Panc1 (cell line): ENCODE results near the gene DNAJC16. TPM values are rescaled to one million over a fixed set of nuclear protein-coding genes. Genes with fewer than 3 reads are reported as not detected.

Source experiments
- ATAC-seq: fragments of 200-7000 bp; cut with Tn5 transposase; 2 replicates; pipeline ENCODE4 v1.9.1; 2020; ENCODE audit warnings: mild to moderate bottlenecking, moderate library complexity
- BruUV-seq: library from RNA; stranded (reverse); fragments of 400-500 nt; replicated peaks from 2 replicates; lab custom pipeline; 2021; lab: Mats Ljungman, UMichigan
- CTCF ChIA-PET: fragments of 300-600 bp; sonication (Branson Sonifier 250); formaldehyde crosslinking; loops from one replicate; lab custom pipeline; 2022; ENCODE audit warnings: antibody characterized with exemption; lab: Charles Lee
- POLR2A ChIA-PET: fragments of 300-600 bp; sonication (Branson Sonifier 250); formaldehyde crosslinking; loops from one replicate; lab custom pipeline; 2022; ENCODE audit warnings: antibody characterized with exemption; lab: Charles Lee
- DNase-seq: peaks from one replicate; pipeline ENCODE4 v3.0.0-alpha.2; 2010; ENCODE audit warnings: low read depth, low spot score
- H3K27ac ChIP-seq: 2 replicates; pipeline ENCODE4 v1.5.1; 2011; ENCODE audit warnings: mild to moderate bottlenecking, low read length, inconsistent platforms
- H3K27me3 ChIP-seq: fragments of 200-500 bp; sonication (Bioruptor generic); 2 replicates; pipeline ENCODE4 v1.6.0; 2014; ENCODE audit warnings: low read length, inconsistent platforms; ENCODE audit not compliant: control insufficient read depth, insufficient read depth
- H3K36me3 ChIP-seq: fragments of 200-500 bp; sonication (Bioruptor generic); 2 replicates; pipeline ENCODE4 v1.5.1; 2014; ENCODE audit warnings: inconsistent platforms, mild to moderate bottlenecking, low read length, moderate library complexity; ENCODE audit not compliant: control insufficient read depth, insufficient read depth
- H3K4me1 ChIP-seq: 2 replicates; pipeline ENCODE4 v1.5.1; 2011; ENCODE audit warnings: inconsistent platforms, mild to moderate bottlenecking, low read length, moderate library complexity; ENCODE audit not compliant: control insufficient read depth, insufficient read depth
- H3K4me3 ChIP-seq, 2 experiments: 2 replicates each; pipeline ENCODE4 v1.5.1; 2011 to 2012; ENCODE audit warnings: low read depth in 2 of 2, low read length in 2 of 2, mild to moderate bottlenecking in 2 of 2, inconsistent platforms in 1 of 2, moderate library complexity in 1 of 2
- H3K9me3 ChIP-seq: fragments of 200-500 bp; sonication (Bioruptor generic); 2 replicates; pipeline ENCODE4 v1.5.1; 2014; ENCODE audit warnings: low read depth, mild to moderate bottlenecking, inconsistent platforms, low read length, moderate library complexity; ENCODE audit not compliant: control insufficient read depth, insufficient read depth
- POLR2AphosphoS5 ChIP-seq: IDR thresholded peaks from 2 replicates; pipeline ENCODE4 v1.6.1; 2012; ENCODE audit warnings: mild to moderate bottlenecking, low read depth, low read length, moderate library complexity
- SIN3A ChIP-seq: IDR thresholded peaks from 2 replicates; pipeline ENCODE4 v1.6.1; 2012; ENCODE audit warnings: low read depth, mild to moderate bottlenecking, low read length, moderate library complexity, borderline replicate concordance; ENCODE audit not compliant: insufficient read depth
- TCF7L2 ChIP-seq: IDR thresholded peaks from 2 replicates; pipeline ENCODE4 v1.6.1; 2011; ENCODE audit warnings: mild to moderate bottlenecking, low read depth, low read length, inconsistent platforms
- in situ Hi-C: cut with HindIII; loops from 2 replicates; pipeline ENCODE4 v1.10.0; 2016; ENCODE audit warnings: low sequenced_read_pairs, low pct_unique_long_range_greater_than_20kb
- intact Hi-C: fragments of 100-400 bp; cut with micrococcal nuclease; formaldehyde crosslinking; loops from one replicate; pipeline ENCODE4 v1.10.0; 2022; ENCODE audit not compliant: unreplicated experiment
- total RNA-seq: library from RNA; stranded (reverse); gene quantifications from one replicate; pipeline ENCODE4 v1.2.1, GENCODE V29; 2021; ENCODE audit not compliant: unreplicated experiment
- TF ChIP-seq, protein P1 (sequence below): fragments of 450-650 bp; IDR thresholded peaks from 2 replicates; pipeline ENCODE4 v1.5.1; 2017; ENCODE audit warnings: mild to moderate bottlenecking
- TF ChIP-seq, protein P2 (sequence below), 2 experiments: IDR thresholded peaks; 2 replicates each; pipeline ENCODE4 v1.6.1; 2011 to 2012; ENCODE audit warnings: low read depth in 2 of 2, control low read depth in 1 of 2, low read length in 1 of 2, mild to moderate bottlenecking in 1 of 2, moderate library complexity in 1 of 2; ENCODE audit not compliant: insufficient read depth in 1 of 2

Gene DNAJC16
- total RNA-seq, 1 experiment from 2014 or later, result 22.0 TPM

GRCh38 chr1:15618077-15618654 is 91.5 kb downstream of the DNAJC16 start:
- intact Hi-C loops (loop anchor here (10.0 kb wide), 1 partner anchor 127 kb away; the partner anchor contains the start of gene TMEM82), in situ Hi-C loops (no loop called here)
- Histone ChIP-seq H3K4me3 (peak overlapping the region; percentile 90 to 92), H3K27ac (peak overlapping the region; percentile 91), H3K9me3 (no peaks in the 10 kb centered on the region), H3K27me3 (no peaks in the 10 kb centered on the region), H3K36me3 (peaks cover 3% of the 10 kb centered on the region; the same call in 1 of the 2 replicates), H3K4me1 (peaks cover 25% of the 10 kb centered on the region)
- ChIA-PET POLR2A (interaction anchor here (0.6 kb wide), 1 partner anchor 15 kb away, joined by 3 read pairs; no protein-coding TSS in a partner anchor), CTCF (no interaction called here)
- BruUV-seq, result no TSS peak
- TF ChIP-seq, protein P1, sequence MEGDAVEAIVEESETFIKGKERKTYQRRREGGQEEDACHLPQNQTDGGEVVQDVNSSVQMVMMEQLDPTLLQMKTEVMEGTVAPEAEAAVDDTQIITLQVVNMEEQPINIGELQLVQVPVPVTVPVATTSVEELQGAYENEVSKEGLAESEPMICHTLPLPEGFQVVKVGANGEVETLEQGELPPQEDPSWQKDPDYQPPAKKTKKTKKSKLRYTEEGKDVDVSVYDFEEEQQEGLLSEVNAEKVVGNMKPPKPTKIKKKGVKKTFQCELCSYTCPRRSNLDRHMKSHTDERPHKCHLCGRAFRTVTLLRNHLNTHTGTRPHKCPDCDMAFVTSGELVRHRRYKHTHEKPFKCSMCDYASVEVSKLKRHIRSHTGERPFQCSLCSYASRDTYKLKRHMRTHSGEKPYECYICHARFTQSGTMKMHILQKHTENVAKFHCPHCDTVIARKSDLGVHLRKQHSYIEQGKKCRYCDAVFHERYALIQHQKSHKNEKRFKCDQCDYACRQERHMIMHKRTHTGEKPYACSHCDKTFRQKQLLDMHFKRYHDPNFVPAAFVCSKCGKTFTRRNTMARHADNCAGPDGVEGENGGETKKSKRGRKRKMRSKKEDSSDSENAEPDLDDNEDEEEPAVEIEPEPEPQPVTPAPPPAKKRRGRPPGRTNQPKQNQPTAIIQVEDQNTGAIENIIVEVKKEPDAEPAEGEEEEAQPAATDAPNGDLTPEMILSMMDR, result no peak
- TF ChIP-seq POLR2AphosphoS5 (no peak), TCF7L2 (no peak), SIN3A (no peak)
- TF ChIP-seq, protein P2, sequence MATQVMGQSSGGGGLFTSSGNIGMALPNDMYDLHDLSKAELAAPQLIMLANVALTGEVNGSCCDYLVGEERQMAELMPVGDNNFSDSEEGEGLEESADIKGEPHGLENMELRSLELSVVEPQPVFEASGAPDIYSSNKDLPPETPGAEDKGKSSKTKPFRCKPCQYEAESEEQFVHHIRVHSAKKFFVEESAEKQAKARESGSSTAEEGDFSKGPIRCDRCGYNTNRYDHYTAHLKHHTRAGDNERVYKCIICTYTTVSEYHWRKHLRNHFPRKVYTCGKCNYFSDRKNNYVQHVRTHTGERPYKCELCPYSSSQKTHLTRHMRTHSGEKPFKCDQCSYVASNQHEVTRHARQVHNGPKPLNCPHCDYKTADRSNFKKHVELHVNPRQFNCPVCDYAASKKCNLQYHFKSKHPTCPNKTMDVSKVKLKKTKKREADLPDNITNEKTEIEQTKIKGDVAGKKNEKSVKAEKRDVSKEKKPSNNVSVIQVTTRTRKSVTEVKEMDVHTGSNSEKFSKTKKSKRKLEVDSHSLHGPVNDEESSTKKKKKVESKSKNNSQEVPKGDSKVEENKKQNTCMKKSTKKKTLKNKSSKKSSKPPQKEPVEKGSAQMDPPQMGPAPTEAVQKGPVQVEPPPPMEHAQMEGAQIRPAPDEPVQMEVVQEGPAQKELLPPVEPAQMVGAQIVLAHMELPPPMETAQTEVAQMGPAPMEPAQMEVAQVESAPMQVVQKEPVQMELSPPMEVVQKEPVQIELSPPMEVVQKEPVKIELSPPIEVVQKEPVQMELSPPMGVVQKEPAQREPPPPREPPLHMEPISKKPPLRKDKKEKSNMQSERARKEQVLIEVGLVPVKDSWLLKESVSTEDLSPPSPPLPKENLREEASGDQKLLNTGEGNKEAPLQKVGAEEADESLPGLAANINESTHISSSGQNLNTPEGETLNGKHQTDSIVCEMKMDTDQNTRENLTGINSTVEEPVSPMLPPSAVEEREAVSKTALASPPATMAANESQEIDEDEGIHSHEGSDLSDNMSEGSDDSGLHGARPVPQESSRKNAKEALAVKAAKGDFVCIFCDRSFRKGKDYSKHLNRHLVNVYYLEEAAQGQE (IDR thresholded peaks at IDR 0.05; ENCODE audit: insufficient read depth in 1 of 2, low read depth in 2 of 2, low read length in 1 of 2), result no peak
- DNase-seq, result no peak
- no peak for ATAC-seq

- POLR2A ChIA-PET, result no interaction called here
- H3K36me3 ChIP-seq, result peaks cover 3% of the 10 kb centered on the region; the same call in 1 of the 2 replicates
- no peaks in the 10 kb centered on the region for H3K9me3 ChIP-seq
- H3K4me1 ChIP-seq, result peaks cover 25% of the 10 kb centered on the region
- CTCF ChIA-PET, result no interaction called here
- H3K4me3 ChIP-seq, result peak overlapping the region; percentile 90 to 92
- BruUV-seq, result TSS peak; percentile 85
- TF ChIP-seq POLR2AphosphoS5, result no peak
- no peak for TF ChIP-seq TCF7L2
- TF ChIP-seq, protein P1, result no peak
- no peak for TF ChIP-seq SIN3A
- TF ChIP-seq, protein P2 (IDR thresholded peaks at IDR 0.05; ENCODE audit: insufficient read depth in 1 of 2, low read depth in 2 of 2, low read length in 1 of 2), result no peak
- intact Hi-C loops (loop anchor here (10.0 kb wide), 1 partner anchor 126 kb away; the partner anchor contains the start of gene TMEM82), in situ Hi-C loops (no loop called here)
- DNase-seq (no peak), ATAC-seq (no peak)
- H3K27ac ChIP-seq, result peak overlapping the region; percentile 91
- H3K27me3 ChIP-seq, result no peaks in the 10 kb centered on the region
Observed at GRCh38 chr1:15618655-15619525, 92.2 kb downstream of the DNAJC16 start.
